ENCODE results near the gene PEX10.

The PEX10 gene

GRCh38 chr1:2404890-2405511 lies 7.4 kb downstream of the PEX10 start:
- DNase-seq (ENCODE audit: low read depth, low spot score): no peak

GRCh38 chr1:2404142-2404889 lies 8.0 kb downstream of the PEX10 start:
- DNase-seq (ENCODE audit: low read depth, low spot score): no peak

- no peak for DNase-seq (ENCODE audit: low read depth, low spot score)
Measured at GRCh38 chr1:2403273-2403672, 9.1 kb downstream of the PEX10 start.

GRCh38 chr1:2402420-2402819 lies 9.9 kb downstream of the PEX10 start:
- no peak for DNase-seq (ENCODE audit: low read depth, low spot score)

- no peak for DNase-seq (ENCODE audit: low read depth, low spot score)
Measured at GRCh38 chr1:2400950-2401649, 11.3 kb downstream of the PEX10 start.

GRCh38 chr1:2400576-2400909 lies 11.8 kb downstream of the PEX10 start:
- DNase-seq (ENCODE audit: low read depth, low spot score): no peak

GRCh38 chr1:2399890-2400575 lies 12.3 kb downstream of the PEX10 start:
- DNase-seq (ENCODE audit: low read depth, low spot score): no peak

- DNase-seq (ENCODE audit: low read depth, low spot score): no peak
Measured at GRCh38 chr1:2398871-2399270, 13.5 kb downstream of the PEX10 start.

GRCh38 chr1:2397007-2397679 lies 15.2 kb downstream of the PEX10 start:
- no peak for DNase-seq (ENCODE audit: low read depth, low spot score)

GRCh38 chr1:2396476-2396875 lies 15.9 kb downstream of the PEX10 start:
- DNase-seq (ENCODE audit: low read depth, low spot score): no peak

- no peak for DNase-seq (ENCODE audit: low read depth, low spot score)
Measured at GRCh38 chr1:2396059-2396458, 16.3 kb downstream of the PEX10 start.

- no peak for DNase-seq (ENCODE audit: low read depth, low spot score)
Measured at GRCh38 chr1:2395245-2395644, 17.1 kb downstream of the PEX10 start.

- no peak for DNase-seq (ENCODE audit: low read depth, low spot score)
Measured at GRCh38 chr1:2394761-2395160, 17.6 kb downstream of the PEX10 start.

- DNase-seq (ENCODE audit: low read depth, low spot score): no peak
Measured at GRCh38 chr1:2394220-2394619, 18.1 kb downstream of the PEX10 start.

- DNase-seq (ENCODE audit: low read depth, low spot score): no peak
Measured at GRCh38 chr1:2393471-2393877, 18.9 kb downstream of the PEX10 start.

GRCh38 chr1:2392686-2393085 lies 19.7 kb downstream of the PEX10 start:
- no peak for DNase-seq (ENCODE audit: low read depth, low spot score)

- DNase-seq (ENCODE audit: low read depth, low spot score): no peak
Measured at GRCh38 chr1:2391931-2392509, 20.3 kb downstream of the PEX10 start.

GRCh38 chr1:2391041-2391930 lies 21.1 kb downstream of the PEX10 start, which contains the start of the genes MORN1 and RER1:
MORN1 (minus strand) TSS chr1:2391554; CDS start chr1:2391533, 21 bp downstream.
RER1 (plus strand) TSS chr1:2391841; CDS start chr1:2395791, 3,950 bp downstream.
- peak; percentile 97 for DNase-seq (ENCODE audit: low read depth, low spot score)

GRCh38 chr1:2389644-2390043 lies 22.7 kb downstream of the PEX10 start:
- DNase-seq (ENCODE audit: low read depth, low spot score): no peak

Data from smooth muscle cell of the brain vasculature (primary cell).